HCEC 1CT (cell line): ENCODE measurements around the gene SYNE2.
"Not testable (repeated sequence)": the region's sequence is repeated elsewhere in the genome, so short reads cannot be mapped to it uniquely, and the experiment has no call there.

Source experiments
- DNase-seq: peaks from one replicate; pipeline ENCODE4 v3.0.0-alpha.2; 2017

Gene SYNE2

GRCh38 chr14:63870753-63871037 is 17.9 kb downstream of the SYNE2 start:
- not testable (repeated sequence) for DNase-seq

- DNase-seq, result no peak
These were observed 21.4 kb downstream of the SYNE2 start for GRCh38 chr14:63874223-63874622.

DNA sequence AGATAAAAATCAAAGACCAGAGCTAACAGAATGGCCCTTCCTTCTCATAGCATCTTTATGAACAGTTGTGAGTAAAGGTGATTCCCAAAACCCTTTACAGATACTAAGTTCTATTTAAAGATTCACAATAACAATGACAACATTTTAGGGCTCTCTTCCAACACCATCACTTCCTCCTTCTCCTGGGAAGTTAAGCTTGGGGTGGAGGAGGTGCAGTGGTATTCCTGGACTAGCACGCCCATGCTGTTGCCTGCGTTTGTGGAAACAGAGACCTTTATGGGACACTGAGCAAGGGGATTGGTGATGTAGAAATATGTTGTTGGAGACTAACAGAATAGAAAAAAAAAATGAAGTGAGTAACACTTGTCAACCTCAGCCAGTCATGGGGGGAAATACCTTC is 22.5 kb downstream of the SYNE2 start:
- peak; percentile 76 for DNase-seq

DNA sequence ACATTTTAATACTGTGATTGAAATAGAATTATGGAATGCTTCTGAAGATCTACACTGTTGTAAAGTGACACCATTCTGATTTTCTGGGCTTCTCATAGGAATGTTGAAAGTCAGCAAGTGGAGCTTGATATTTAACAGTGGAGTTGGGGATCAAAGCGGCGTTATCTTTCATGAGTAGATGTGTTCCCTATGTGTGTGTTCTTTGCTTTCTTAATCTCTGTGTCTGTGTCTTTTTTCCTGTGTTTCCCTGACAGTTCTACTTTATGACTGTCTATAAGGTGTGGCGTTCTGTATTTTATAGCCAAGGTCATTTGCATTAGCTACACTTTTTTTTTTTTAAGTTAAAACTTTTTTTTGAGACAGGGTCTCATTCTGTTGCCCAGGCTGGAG is 24.7 kb downstream of the SYNE2 start:
- DNase-seq, result peak; percentile 11

DNA sequence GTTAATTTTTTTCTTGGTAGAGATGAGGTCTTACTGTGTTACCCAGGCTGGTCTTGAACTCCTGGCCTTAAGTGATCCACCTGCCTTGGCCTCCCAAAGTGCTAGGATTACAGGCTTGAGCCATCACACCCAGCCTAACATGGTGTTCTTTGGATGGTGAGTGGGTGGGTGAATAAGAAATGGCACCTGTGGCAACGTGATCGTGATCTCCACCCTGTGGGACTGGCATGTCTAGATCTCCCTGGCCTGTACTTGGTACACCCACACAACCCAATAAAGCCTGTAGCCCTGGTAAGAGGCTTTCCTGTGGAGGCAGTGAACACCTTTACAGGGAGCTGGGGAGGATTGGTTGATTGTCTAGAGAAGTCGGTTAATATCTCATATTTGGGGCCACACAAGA is 25.2 kb downstream of the SYNE2 start:
- DNase-seq, result no peak

- DNase-seq, result no peak
These were observed 26.0 kb downstream of the SYNE2 start for GRCh38 chr14:63878792-63879191.

- DNase-seq, result no peak
These were observed 29.1 kb downstream of the SYNE2 start for GRCh38 chr14:63881926-63882325.

- DNase-seq, result no peak
These were observed 35.1 kb downstream of the SYNE2 start for GRCh38 chr14:63887899-63888298.

DNA sequence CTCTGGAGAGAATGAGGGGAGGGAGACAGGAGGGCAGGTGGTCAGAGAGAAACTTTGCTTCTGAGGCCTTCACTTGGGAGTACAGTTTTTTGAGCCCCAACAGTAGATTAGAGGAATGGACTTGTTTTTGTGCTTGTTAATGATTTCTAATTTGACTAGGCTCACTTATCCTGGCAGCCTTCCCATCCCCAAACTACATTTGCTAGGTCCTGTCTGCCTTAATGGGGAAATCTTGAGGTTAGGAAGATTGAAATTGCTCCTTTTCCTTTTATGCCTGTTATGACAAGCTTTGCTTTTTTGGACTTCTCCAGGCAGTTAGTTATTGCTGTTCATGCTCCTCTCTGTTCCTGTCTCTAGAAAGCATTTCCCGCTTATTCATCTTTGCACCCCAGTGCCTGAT is 37.7 kb downstream of the SYNE2 start:
- DNase-seq, result no peak

- no peak for DNase-seq
These were observed 38.6 kb downstream of the SYNE2 start for GRCh38 chr14:63891148-63891975.

- no peak for DNase-seq
These were observed 39.5 kb downstream of the SYNE2 start for GRCh38 chr14:63892265-63892664.

DNA sequence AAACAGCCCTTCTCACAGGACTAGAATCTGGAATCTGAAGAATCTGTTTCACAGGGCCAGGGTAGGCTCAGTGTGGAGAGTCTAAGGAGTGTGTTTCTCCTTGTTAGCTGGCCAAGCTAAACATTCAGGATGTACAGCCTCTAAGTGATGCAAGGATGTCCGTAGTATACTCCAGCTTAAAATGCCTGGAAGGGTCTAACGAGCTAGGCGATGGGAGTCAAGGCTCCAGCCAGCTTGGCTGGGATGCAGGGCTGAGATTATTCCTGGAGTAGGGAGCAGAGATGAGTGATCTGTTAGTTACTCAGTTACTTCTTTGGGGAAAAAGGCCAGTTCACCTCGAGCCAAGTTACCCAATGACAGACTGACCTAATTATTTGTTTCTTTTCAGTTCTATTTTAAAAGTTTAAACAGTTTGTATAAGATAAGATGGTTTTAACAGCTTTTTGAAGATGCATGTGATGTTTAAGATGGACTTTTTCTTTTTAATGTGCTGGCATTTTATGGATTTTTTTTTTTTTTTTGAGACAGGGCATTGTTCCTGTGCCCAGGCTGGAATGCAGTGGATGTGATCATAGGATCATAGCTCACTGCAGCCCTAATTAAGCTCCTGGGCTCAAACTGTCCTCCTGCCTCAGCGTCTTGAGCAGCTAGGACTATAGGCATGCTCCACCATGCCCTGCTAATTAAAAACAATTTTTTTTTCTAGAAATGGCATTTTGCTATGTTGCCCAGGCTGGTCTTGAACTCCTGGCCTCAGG is 41.1 kb downstream of the SYNE2 start:
- peak; percentile 56 for DNase-seq

DNA sequence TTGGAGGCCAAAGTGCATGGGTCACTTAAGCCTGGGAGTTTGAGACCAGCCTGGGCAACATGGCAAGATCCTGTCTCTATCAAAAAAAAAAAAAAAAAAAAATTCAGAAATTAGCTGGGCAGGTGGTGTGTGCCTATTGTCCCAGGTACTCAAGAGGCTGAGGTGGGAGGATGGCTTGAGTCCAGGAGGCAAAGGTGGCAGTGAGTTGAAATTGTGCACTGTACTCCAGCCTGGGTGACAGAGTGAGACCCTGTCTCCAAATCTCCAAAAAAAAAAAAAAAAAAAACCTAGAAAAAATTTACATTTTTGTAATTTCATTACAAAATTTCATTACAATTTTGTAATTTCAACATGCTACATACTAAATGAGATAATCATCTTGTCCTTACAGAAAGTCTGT is 42.7 kb downstream of the SYNE2 start:
- no peak for DNase-seq

GRCh38 chr14:63896278-63896720 is 43.5 kb downstream of the SYNE2 start:
- DNase-seq, result peak; percentile 67

DNA sequence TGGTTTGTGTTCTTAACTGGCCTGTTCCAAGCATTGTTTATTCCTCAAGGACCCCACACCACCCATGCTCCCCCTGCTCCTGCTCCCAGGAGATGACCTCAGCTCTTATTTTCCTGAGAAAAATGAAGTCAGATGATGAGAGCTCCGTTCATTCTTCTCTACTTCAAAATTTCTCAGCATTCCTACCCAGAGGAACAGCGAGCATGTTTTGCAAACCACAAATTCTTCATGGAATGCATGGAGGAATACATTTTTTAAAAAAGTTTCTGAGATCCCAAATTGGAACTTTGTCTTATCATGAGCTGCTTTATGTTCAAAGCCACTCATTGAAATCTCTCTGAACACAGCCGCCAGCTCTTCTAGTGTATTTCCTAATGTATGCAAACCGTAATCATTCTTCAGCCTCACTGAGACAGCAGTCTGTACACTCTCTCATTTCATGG is 44.9 kb downstream of the SYNE2 start:
- DNase-seq, result no peak

DNA sequence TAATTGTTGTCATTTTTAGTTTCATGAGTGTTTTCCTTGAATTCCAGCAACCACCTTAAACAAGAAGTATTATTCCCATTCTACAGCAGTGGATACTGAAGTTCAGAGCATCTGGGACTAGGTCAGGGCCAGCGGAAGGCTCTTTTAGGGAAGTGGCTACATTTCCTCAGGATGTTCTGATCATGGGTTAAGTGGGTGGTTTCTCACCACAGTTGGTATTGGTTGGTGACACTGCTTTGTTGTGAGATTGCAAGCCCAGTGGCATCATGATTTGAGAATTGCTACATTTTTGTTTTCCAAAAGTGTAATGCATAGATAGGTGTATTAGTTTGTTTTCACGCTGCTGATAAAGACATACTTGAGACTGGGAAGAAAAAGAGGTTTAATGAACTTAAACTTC is 47.1 kb downstream of the SYNE2 start:
- DNase-seq, result no peak

GRCh38 chr14:63901434-63902085 is 48.8 kb downstream of the SYNE2 start:
- DNase-seq, result peak; percentile 78

- DNase-seq, result no peak
These were observed 49.7 kb downstream of the SYNE2 start for GRCh38 chr14:63902375-63902976.

- no peak for DNase-seq
These were observed 51.9 kb downstream of the SYNE2 start for GRCh38 chr14:63904724-63905123.

DNA sequence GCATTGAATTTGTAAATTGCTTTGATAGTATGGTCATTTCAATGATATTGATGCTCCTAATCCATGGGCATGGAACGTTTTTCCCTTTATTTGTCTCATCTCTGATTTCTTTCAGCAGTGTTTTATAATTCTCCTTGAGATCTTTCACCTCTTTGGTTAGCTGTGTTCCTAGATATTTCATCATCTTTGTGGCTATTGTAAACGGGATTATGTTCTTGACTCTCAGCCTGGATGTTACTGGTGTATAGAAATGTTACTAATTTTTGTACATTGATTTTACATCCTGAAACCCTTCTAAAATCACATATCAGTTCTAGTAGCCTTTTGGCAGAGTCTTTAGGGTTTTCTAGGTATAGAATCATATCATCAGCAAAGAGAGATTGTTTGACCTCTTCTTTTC is 52.6 kb downstream of the SYNE2 start:
- peak; percentile 22 for DNase-seq

- DNase-seq, result no peak
These were observed 56.0 kb downstream of the SYNE2 start for GRCh38 chr14:63908667-63909264.

GRCh38 chr14:63909984-63910383 is 57.2 kb downstream of the SYNE2 start:
- DNase-seq, result peak; percentile 61
